Vagina (tissue), 2 donors: Measurements from ENCODE around the gene PKD1.

Source experiments
- POLR2A ChIP-seq, 2 donors: fragments of 450-650 bp; IDR thresholded peaks; one replicate each; pipeline ENCODE4 v1.6.1; 2017; ENCODE audit warnings: antibody characterized with exemption in 2 of 2, mild to moderate bottlenecking in 2 of 2, moderate library complexity in 2 of 2
- TF ChIP-seq, protein P1 (sequence below), 3 experiments: fragments of 450-650 bp in 2 of 3; fragments of 200-600 bp in 1 of 3; sonication (generic) in 1 of 3; IDR thresholded peaks; one replicate each; pipeline ENCODE4 v1.5.1; 2017 to 2019; ENCODE audit warnings: antibody characterized with exemption in 3 of 3, mild to moderate bottlenecking in 2 of 3, moderate library complexity in 2 of 3

DNA sequence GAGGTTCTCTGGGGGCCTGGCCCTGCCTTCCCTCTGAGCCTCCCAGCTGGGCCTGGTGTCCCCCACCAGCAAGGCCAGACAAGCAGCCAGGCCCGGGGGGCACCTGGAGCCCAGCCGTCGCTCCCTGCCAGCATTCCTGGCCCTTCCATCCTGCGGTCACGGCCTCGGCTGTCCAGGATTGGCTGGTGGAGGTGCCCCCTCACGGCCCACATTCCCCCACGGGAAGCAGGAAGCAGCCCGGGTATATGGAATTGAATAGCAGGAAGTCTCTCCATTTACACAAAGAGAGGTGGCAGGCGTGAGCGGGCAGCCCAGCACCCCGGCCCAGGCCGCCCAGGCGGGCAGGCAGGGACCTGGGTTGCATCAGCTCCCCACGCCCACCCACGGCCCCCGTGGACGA is 34.4 kb upstream of the PKD1 start:
- TF ChIP-seq, protein P1, sequence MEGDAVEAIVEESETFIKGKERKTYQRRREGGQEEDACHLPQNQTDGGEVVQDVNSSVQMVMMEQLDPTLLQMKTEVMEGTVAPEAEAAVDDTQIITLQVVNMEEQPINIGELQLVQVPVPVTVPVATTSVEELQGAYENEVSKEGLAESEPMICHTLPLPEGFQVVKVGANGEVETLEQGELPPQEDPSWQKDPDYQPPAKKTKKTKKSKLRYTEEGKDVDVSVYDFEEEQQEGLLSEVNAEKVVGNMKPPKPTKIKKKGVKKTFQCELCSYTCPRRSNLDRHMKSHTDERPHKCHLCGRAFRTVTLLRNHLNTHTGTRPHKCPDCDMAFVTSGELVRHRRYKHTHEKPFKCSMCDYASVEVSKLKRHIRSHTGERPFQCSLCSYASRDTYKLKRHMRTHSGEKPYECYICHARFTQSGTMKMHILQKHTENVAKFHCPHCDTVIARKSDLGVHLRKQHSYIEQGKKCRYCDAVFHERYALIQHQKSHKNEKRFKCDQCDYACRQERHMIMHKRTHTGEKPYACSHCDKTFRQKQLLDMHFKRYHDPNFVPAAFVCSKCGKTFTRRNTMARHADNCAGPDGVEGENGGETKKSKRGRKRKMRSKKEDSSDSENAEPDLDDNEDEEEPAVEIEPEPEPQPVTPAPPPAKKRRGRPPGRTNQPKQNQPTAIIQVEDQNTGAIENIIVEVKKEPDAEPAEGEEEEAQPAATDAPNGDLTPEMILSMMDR (IDR thresholded peaks at IDR 0.05) = no peak
- no peak for TF ChIP-seq POLR2A (IDR thresholded peaks at IDR 0.05)
